ENCODE data around the gene EMSY. TPM values are rescaled to one million over a fixed set of nuclear protein-coding genes. Genes with fewer than 3 reads are reported as not detected.

The EMSY gene
- total RNA-seq, 1 experiment from 2014 or later, result 29.3 TPM

GRCh38 chr11:76523786-76524436, 79.1 kb downstream of the EMSY start:
- H2BK120ac ChIP-seq (ENCODE audit: low read depth, low read length, poor library complexity, severe bottlenecking), result no peak overlapping the region
- H3K9ac ChIP-seq (ENCODE audit: extremely low read depth, insufficient read length, low read length), result no peak overlapping the region
- no peak overlapping the region for H2AFZ ChIP-seq (ENCODE audit: low read length)
- H3T11ph ChIP-seq (ENCODE audit: low read length), result no peak overlapping the region
- no peak overlapping the region for H2BK5ac ChIP-seq (ENCODE audit: insufficient read length, low read length)
- Mint-ChIP-seq H3K27me3 (ENCODE audit: low read depth) (no peaks in the 10 kb centered on the region), H3K4me1 (no peaks in the 10 kb centered on the region), H3K27ac (no peak overlapping the region), H3K4me3 (no peak overlapping the region), H3K36me3 (ENCODE audit: insufficient read depth in 1 of 3, low read depth in 3 of 3) (peaks cover 14 to 41% (median 32%) of the 10 kb centered on the region in 3 experiments; a peak in 6 of 7 replicates), H3K9me3 (no peaks in the 10 kb centered on the region; a peak in 1 of 5 replicates)
- no peak overlapping the region for H2BK12ac ChIP-seq (ENCODE audit: insufficient read length, low read depth, low read length)
- H3K4me2 ChIP-seq (ENCODE audit: insufficient read depth, insufficient read length, low read length), result no peak overlapping the region
- H4K5ac ChIP-seq (ENCODE audit: insufficient read length, low read depth, low read length), result no peak overlapping the region
- no peak overlapping the region for H2AK5ac ChIP-seq (ENCODE audit: insufficient read length, low read length)
- no peak overlapping the region for H3K18ac ChIP-seq (ENCODE audit: insufficient read length, low read depth, low read length)
- H3K9me3 ChIP-seq (ENCODE audit: control insufficient read depth, low read depth, low read length), result no peaks in the 10 kb centered on the region
- WGBS (ENCODE audit: extremely low coverage, insufficient read length, low lambda C conversion rate), result no CpG with 5 or more reads among the region's 2 CpGs
- no peaks in the 10 kb centered on the region for H3K23me2 ChIP-seq (ENCODE audit: insufficient read length, low read depth, low read length, poor library complexity, severe bottlenecking)
- H3K23ac ChIP-seq (ENCODE audit: insufficient read length, low read depth, low read length), result no peak overlapping the region
- no peaks in the 10 kb centered on the region for H3K4me1 ChIP-seq (ENCODE audit: insufficient read depth, low read length)
- H3K4ac ChIP-seq (ENCODE audit: low read depth, low read length), result no peak overlapping the region
- H2BK20ac ChIP-seq (ENCODE audit: low read depth, low read length, poor library complexity, severe bottlenecking), result no peak overlapping the region
- no peak for DNase-seq
- H4K91ac ChIP-seq (ENCODE audit: insufficient read length, low read depth, low read length), result no peak overlapping the region
- no peaks in the 10 kb centered on the region for H3K27me3 ChIP-seq (ENCODE audit: insufficient read depth, low read length)
- no peak overlapping the region for H4K8ac ChIP-seq (replicated peaks; ENCODE audit: insufficient read length, low read depth, low read length)
- no peak overlapping the region for H2BK15ac ChIP-seq (ENCODE audit: low read depth, low read length)
- no peaks in the 10 kb centered on the region for H3K79me2 ChIP-seq (ENCODE audit: insufficient read depth, low read length)
- H3K14ac ChIP-seq (ENCODE audit: insufficient read depth, low read length), result no peak overlapping the region
- no peaks in the 10 kb centered on the region for H3K79me1 ChIP-seq (ENCODE audit: insufficient read depth, low read depth, low read length, poor library complexity, severe bottlenecking)
- H4K20me1 ChIP-seq (ENCODE audit: control insufficient read depth, insufficient read depth, insufficient read length), result no peaks in the 10 kb centered on the region
- H3K56ac ChIP-seq (ENCODE audit: insufficient read length, low read depth, low read length), result no peak overlapping the region
- H3K27ac ChIP-seq (ENCODE audit: insufficient read length, low read depth, low read length), result no peak overlapping the region
- TF ChIP-seq, protein P1, sequence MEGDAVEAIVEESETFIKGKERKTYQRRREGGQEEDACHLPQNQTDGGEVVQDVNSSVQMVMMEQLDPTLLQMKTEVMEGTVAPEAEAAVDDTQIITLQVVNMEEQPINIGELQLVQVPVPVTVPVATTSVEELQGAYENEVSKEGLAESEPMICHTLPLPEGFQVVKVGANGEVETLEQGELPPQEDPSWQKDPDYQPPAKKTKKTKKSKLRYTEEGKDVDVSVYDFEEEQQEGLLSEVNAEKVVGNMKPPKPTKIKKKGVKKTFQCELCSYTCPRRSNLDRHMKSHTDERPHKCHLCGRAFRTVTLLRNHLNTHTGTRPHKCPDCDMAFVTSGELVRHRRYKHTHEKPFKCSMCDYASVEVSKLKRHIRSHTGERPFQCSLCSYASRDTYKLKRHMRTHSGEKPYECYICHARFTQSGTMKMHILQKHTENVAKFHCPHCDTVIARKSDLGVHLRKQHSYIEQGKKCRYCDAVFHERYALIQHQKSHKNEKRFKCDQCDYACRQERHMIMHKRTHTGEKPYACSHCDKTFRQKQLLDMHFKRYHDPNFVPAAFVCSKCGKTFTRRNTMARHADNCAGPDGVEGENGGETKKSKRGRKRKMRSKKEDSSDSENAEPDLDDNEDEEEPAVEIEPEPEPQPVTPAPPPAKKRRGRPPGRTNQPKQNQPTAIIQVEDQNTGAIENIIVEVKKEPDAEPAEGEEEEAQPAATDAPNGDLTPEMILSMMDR (conservative IDR thresholded peaks at IDR 0.05), result no peak

All from H9 (cell line).